ENCODE measurements around the gene TOB1. TPM values are rescaled to one million over a fixed set of nuclear protein-coding genes. Genes with fewer than 3 reads are reported as not detected.

Gene TOB1
- total RNA-seq, 2 donors from 2014 or later = 29.0 to 31.0 TPM

DNA sequence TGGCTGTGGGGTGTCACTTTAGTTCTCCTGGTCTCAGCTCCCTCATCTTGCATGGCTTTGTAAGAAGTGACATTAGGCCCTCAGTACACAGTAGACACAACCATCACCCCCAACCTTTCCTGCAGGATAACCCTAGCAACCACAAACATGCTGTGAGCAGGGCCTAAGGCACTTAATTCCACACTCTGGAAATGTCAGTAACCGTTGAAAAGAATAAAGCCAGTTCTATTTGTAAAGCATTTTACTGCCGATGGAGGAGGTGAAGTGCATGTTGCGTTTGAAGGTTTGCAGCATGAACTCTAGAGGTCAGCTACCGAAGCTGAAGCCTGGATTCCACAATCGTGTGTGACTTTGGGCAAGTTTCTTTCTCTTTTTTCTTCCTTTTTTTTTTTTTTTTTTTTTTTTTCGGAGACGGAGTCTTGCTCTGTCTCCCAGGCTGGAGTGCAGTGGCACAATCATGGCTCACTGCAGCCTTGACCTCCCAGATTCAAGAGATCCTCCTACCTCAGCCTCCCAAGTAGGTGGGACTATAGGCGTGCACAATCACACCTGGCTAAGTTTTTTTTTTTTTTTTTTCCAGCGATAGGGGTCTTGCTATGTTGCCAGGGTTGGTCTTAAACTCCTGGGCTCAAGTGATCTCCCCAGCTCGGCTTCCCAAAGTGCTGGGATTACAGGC lies 26.1 kb upstream of the TOB1 start:
- no peaks in the 10 kb centered on the region for H3K36me3 ChIP-seq
- no peak overlapping the region for H3K27ac ChIP-seq
- H3K4me1 ChIP-seq = no peaks in the 10 kb centered on the region
- no peaks in the 10 kb centered on the region for H3K9me3 ChIP-seq
- TF ChIP-seq, protein P1, sequence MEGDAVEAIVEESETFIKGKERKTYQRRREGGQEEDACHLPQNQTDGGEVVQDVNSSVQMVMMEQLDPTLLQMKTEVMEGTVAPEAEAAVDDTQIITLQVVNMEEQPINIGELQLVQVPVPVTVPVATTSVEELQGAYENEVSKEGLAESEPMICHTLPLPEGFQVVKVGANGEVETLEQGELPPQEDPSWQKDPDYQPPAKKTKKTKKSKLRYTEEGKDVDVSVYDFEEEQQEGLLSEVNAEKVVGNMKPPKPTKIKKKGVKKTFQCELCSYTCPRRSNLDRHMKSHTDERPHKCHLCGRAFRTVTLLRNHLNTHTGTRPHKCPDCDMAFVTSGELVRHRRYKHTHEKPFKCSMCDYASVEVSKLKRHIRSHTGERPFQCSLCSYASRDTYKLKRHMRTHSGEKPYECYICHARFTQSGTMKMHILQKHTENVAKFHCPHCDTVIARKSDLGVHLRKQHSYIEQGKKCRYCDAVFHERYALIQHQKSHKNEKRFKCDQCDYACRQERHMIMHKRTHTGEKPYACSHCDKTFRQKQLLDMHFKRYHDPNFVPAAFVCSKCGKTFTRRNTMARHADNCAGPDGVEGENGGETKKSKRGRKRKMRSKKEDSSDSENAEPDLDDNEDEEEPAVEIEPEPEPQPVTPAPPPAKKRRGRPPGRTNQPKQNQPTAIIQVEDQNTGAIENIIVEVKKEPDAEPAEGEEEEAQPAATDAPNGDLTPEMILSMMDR (IDR thresholded peaks at IDR 0.05) = no peak
- no peaks in the 10 kb centered on the region for H3K27me3 ChIP-seq
- DNase-seq (ENCODE audit: low spot score) = no peak
- no peak overlapping the region for H3K4me3 ChIP-seq

GRCh38 chr17:50891577-50891989 lies 25.4 kb upstream of the TOB1 start:
- H3K27ac ChIP-seq = no peak overlapping the region
- no peaks in the 10 kb centered on the region for H3K4me1 ChIP-seq
- H3K36me3 ChIP-seq = no peaks in the 10 kb centered on the region
- DNase-seq (ENCODE audit: low spot score) = no peak
- TF ChIP-seq, protein P1 (IDR thresholded peaks at IDR 0.05) = no peak
- no peaks in the 10 kb centered on the region for H3K9me3 ChIP-seq
- no peaks in the 10 kb centered on the region for H3K27me3 ChIP-seq
- no peak overlapping the region for H3K4me3 ChIP-seq

DNA sequence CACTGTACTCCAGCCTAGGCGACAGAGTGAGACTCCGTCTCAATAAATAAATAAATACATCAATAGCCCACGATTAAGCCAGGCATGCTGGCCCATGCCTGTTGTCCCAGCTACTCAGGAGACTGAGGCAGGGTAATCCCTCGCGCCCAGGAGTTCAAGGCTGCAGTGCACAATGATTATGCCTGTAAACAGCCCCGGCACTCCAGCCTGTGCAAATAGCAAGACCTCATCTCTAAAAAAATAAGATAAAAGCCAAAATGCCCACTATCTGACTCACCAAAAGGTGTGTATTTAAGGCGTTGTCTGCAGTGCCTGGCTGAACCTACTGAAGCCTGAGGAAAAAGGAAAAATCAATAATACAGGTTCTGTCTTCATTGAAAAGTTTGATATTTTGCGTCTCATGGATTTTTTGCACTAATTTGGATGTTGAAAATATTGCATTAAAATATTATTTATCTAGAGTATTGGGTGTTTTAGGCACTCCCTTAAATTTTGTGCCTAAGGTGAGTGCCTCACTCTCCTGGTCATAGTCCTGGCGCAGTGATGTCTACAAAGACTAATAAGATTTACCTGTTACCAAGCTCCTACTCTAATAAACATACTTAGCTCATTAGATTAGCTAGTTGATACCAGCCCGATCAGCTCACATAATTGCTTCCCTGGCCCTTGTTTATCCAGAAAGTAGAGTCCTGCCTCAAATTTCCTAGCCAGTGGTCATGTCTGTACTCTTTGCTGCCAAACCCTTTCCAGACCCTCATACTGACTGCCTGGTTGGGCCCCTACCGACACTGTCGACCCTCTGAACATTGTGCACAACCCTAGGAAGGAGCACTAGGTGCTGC lies 24.7 kb upstream of the TOB1 start:
- Histone ChIP-seq H3K9me3 (no peaks in the 10 kb centered on the region), H3K27me3 (no peaks in the 10 kb centered on the region), H3K4me1 (no peaks in the 10 kb centered on the region), H3K4me3 (no peak overlapping the region), H3K27ac (no peak overlapping the region), H3K36me3 (no peaks in the 10 kb centered on the region)
- no peak for DNase-seq (ENCODE audit: low spot score)
- TF ChIP-seq, protein P1 (IDR thresholded peaks at IDR 0.05) = no peak

GRCh38 chr17:50889528-50890118 lies 23.5 kb upstream of the TOB1 start:
- Histone ChIP-seq H3K27me3 (no peaks in the 10 kb centered on the region), H3K4me1 (no peaks in the 10 kb centered on the region), H3K9me3 (no peaks in the 10 kb centered on the region), H3K36me3 (no peaks in the 10 kb centered on the region), H3K27ac (no peak overlapping the region), H3K4me3 (no peak overlapping the region)
- TF ChIP-seq, protein P1 (IDR thresholded peaks at IDR 0.05) = no peak
- DNase-seq (ENCODE audit: low spot score) = no peak

DNA sequence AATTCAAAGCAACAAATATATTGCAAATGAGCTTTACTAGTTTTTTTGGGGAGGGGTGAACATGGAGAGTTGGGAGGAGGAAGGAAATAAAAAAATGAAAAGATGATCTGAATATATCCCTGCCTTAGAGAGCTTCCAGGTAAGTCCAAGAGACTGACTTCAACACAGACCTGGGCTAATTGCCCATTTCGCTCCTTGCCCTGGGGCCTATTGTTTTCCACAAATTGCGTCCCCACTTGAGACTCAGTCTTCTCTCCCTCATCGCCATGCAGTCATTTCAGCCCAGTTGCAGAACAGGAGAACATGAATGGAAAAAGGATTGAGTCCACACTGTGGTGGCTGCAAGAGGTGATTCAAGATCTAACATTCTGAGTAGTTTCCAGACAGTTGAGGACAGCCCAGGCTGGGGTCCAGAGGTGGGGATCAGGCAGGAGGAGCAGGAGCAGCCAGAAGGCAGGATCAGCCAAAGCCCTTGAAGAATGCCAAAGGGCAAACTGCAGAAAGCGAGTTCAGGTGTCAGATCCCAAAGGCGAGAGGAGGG lies 21.6 kb upstream of the TOB1 start:
- no peak for DNase-seq (ENCODE audit: low spot score)
- Histone ChIP-seq H3K27me3 (no peaks in the 10 kb centered on the region), H3K4me3 (no peak overlapping the region)

More for the DNA sequence above, 21.6 kb upstream of the TOB1 start:
- H3K4me1 ChIP-seq = no peaks in the 10 kb centered on the region
- no peak overlapping the region for H3K27ac ChIP-seq
- no peaks in the 10 kb centered on the region for H3K9me3 ChIP-seq
- no peaks in the 10 kb centered on the region for H3K36me3 ChIP-seq
- TF ChIP-seq, protein P1 (IDR thresholded peaks at IDR 0.05) = no peak

All from right atrium auricular region (tissue), 2 donors.